GM18505 (cell line): ENCODE measurements around the gene FCHSD1.
"Not testable (repeated sequence)": the region's sequence is repeated elsewhere in the genome, so short reads cannot be mapped to it uniquely, and the experiment has no call there.

ENCODE experiments used
- ATAC-seq: cut with Tn5 transposase; IDR thresholded peaks from one replicate; pipeline ENCODE4 v1.9.1; 2021; ENCODE audit not compliant: unreplicated experiment
- POLR2A ChIP-seq: IDR thresholded peaks from 4 replicates; pipeline ENCODE4 v1.6.1; 2011; ENCODE audit warnings: borderline replicate concordance; ENCODE audit not compliant: insufficient read depth, insufficient read length; ENCODE audit errors: extremely low read depth

The FCHSD1 gene

GRCh38 chr5:141632650-141633049, 18.6 kb downstream of the FCHSD1 start:
- no peak for TF ChIP-seq POLR2A
- ATAC-seq = no peak

- TF ChIP-seq POLR2A = no peak
- no peak for ATAC-seq
Measured at GRCh38 chr5:141630570-141631140, 20.6 kb downstream of the FCHSD1 start.

- no peak for TF ChIP-seq POLR2A
- ATAC-seq = no peak
Measured at GRCh38 chr5:141628175-141628788, 22.9 kb downstream of the FCHSD1 start.

- TF ChIP-seq POLR2A = no peak
- no peak for ATAC-seq
Measured at GRCh38 chr5:141623611-141624010, 27.6 kb downstream of the FCHSD1 start.

GRCh38 chr5:141623186-141623585, 28.0 kb downstream of the FCHSD1 start:
- ATAC-seq = peak; percentile 42
- TF ChIP-seq POLR2A = peak; percentile 46

- peak; percentile 89 for ATAC-seq
- TF ChIP-seq POLR2A = peak; percentile 77
Measured at GRCh38 chr5:141618804-141619554, 32.2 kb downstream of the FCHSD1 start, which contains the start of gene DIAPH1. DIAPH1 (minus strand) TSS chr5:141619000; CDS start chr5:141618914, 86 bp downstream.

- no peak for TF ChIP-seq POLR2A
- ATAC-seq = peak; percentile 24
Measured at GRCh38 chr5:141618030-141618803, 33.0 kb downstream of the FCHSD1 start.

GRCh38 chr5:141617682-141618029, 33.6 kb downstream of the FCHSD1 start:
- ATAC-seq = no peak
- no peak for TF ChIP-seq POLR2A

GRCh38 chr5:141617128-141617527, 34.1 kb downstream of the FCHSD1 start:
- no peak for TF ChIP-seq POLR2A
- ATAC-seq = no peak

GRCh38 chr5:141615991-141616720, 35.1 kb downstream of the FCHSD1 start:
- no peak for TF ChIP-seq POLR2A
- ATAC-seq = no peak

GRCh38 chr5:141613344-141613743, 37.9 kb downstream of the FCHSD1 start:
- TF ChIP-seq POLR2A = no peak
- no peak for ATAC-seq

GRCh38 chr5:141611289-141611688, 39.9 kb downstream of the FCHSD1 start:
- ATAC-seq = no peak
- TF ChIP-seq POLR2A = no peak

GRCh38 chr5:141609921-141610320, 41.3 kb downstream of the FCHSD1 start:
- not testable (repeated sequence) for ATAC-seq
